GM21737 (cell line): ENCODE measurements around the gene SDK1.

Source experiments
- ATAC-seq: cut with Tn5 transposase; IDR thresholded peaks from one replicate; pipeline ENCODE4 v1.9.1; 2021; ENCODE audit warnings: mild to moderate bottlenecking, moderate library complexity; ENCODE audit not compliant: unreplicated experiment

SDK1 gene

GRCh38 chr7:3455806-3456595 lies 154.9 kb downstream of the SDK1 start:
- no peak for ATAC-seq

- ATAC-seq = no peak
Observed at GRCh38 chr7:3459111-3459510, 158.1 kb downstream of the SDK1 start.

- no peak for ATAC-seq
Observed at GRCh38 chr7:3461923-3462322, 160.9 kb downstream of the SDK1 start.

- ATAC-seq = no peak
Observed at GRCh38 chr7:3463696-3464095, 162.6 kb downstream of the SDK1 start.

- no peak for ATAC-seq
Observed at GRCh38 chr7:3464900-3465622, 164.0 kb downstream of the SDK1 start.

- no peak for ATAC-seq
Observed at GRCh38 chr7:3466261-3466660, 165.2 kb downstream of the SDK1 start.

GRCh38 chr7:3469641-3470040 lies 168.6 kb downstream of the SDK1 start:
- ATAC-seq = no peak

- no peak for ATAC-seq
Observed at GRCh38 chr7:3480197-3480596, 179.1 kb downstream of the SDK1 start.

- ATAC-seq = no peak
Observed at GRCh38 chr7:3481435-3481834, 180.4 kb downstream of the SDK1 start.

- no peak for ATAC-seq
Observed at GRCh38 chr7:3482147-3482921, 181.3 kb downstream of the SDK1 start.

- ATAC-seq = no peak
Observed at GRCh38 chr7:3486841-3487240, 185.8 kb downstream of the SDK1 start.

- no peak for ATAC-seq
Observed at GRCh38 chr7:3488829-3489228, 187.8 kb downstream of the SDK1 start.

- ATAC-seq = no peak
Observed at GRCh38 chr7:3493499-3493898, 192.4 kb downstream of the SDK1 start.

GRCh38 chr7:3494947-3495346 lies 193.9 kb downstream of the SDK1 start:
- ATAC-seq = no peak

GRCh38 chr7:3495530-3495929 lies 194.5 kb downstream of the SDK1 start:
- no peak for ATAC-seq

GRCh38 chr7:3495954-3496353 lies 194.9 kb downstream of the SDK1 start:
- ATAC-seq = no peak

GRCh38 chr7:3497796-3498195 lies 196.7 kb downstream of the SDK1 start:
- no peak for ATAC-seq

GRCh38 chr7:3501671-3502070 lies 200.6 kb downstream of the SDK1 start:
- no peak for ATAC-seq

- ATAC-seq = no peak
Observed at GRCh38 chr7:3504384-3504783, 203.3 kb downstream of the SDK1 start.

- no peak for ATAC-seq
Observed at GRCh38 chr7:3510101-3511020, 209.3 kb downstream of the SDK1 start.

- no peak for ATAC-seq
Observed at GRCh38 chr7:3517344-3517743, 216.3 kb downstream of the SDK1 start.
